Heart left ventricle (tissue), 13 donors: ENCODE results near the gene GPC6.

Experiments used
- POLR2A ChIP-seq, 2 donors: fragments of 450-650 bp; IDR thresholded peaks; one replicate each; pipeline ENCODE4 v1.6.1; 2017; ENCODE audit warnings: antibody characterized with exemption in 2 of 2, mild to moderate bottlenecking in 2 of 2, moderate library complexity in 2 of 2
- TF ChIP-seq, protein P1 (sequence below), 12 donors: fragments of 200-600 bp; sonication (generic) in 4 of 12; IDR thresholded peaks; one replicate each; pipeline versions ENCODE4 v1.5.0 to v1.8.0; 2018 to 2022; ENCODE audit warnings: antibody characterized with exemption in 12 of 12, mild to moderate bottlenecking in 5 of 12
- donor health status: ischemic (EF 13 %, LVEDD 7.1; RV severe dilation, severe dysfunction).
- donor health status: DM: no; HTN: yes; CAD: no.
- donor health status: DM: no; HTN: no; CAD: no.
- donor health status: ischemic (EF 25% LVEDD 6.9; RV normal size, moderate dysfunction).
- donor health status: ischemic (EF 25% LVEDD 5.7; RV mildly dilated, moderate dysfunction).
- donor health status: ischemic (EF 35%, LVEDD 5.7; RV mildly dilated, moderate dysfunction).
- donor health status: nonischemic (EF 11% LVEDD 7.7; RV severe dilation, severe dysfunction).
- donor health status: DM: yes; HTN: yes; CAD: no.
- donor health status: PGD.
- donor health status: ischemic (EF 29% LVEDD 5.4; RV normal size, mild dysfunction).
- donor health status: nonischemic (EF 23%, LVEDD 6.1; RV moderate dilation, normal function).

DNA sequence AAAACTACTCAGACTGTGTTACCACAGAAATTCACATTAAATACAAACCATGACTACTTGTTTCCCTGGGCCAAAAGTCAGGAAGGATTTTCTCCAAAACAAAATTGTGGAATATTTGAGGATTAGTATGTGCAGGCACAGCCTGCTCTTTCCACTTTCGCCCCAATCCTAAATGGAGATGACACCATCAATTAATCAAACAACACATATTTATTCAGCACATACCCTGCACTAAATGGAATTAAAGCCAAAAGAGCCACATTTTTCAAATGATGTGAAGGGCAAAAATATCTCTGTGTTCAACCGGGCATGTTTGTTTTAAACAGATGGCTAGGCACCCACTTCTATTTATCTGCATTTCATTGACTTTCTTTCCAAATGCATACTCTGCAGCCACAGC is 729.8 kb downstream of the GPC6 start:
- TF ChIP-seq, protein P1, sequence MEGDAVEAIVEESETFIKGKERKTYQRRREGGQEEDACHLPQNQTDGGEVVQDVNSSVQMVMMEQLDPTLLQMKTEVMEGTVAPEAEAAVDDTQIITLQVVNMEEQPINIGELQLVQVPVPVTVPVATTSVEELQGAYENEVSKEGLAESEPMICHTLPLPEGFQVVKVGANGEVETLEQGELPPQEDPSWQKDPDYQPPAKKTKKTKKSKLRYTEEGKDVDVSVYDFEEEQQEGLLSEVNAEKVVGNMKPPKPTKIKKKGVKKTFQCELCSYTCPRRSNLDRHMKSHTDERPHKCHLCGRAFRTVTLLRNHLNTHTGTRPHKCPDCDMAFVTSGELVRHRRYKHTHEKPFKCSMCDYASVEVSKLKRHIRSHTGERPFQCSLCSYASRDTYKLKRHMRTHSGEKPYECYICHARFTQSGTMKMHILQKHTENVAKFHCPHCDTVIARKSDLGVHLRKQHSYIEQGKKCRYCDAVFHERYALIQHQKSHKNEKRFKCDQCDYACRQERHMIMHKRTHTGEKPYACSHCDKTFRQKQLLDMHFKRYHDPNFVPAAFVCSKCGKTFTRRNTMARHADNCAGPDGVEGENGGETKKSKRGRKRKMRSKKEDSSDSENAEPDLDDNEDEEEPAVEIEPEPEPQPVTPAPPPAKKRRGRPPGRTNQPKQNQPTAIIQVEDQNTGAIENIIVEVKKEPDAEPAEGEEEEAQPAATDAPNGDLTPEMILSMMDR (IDR thresholded peaks at IDR 0.05), result no peak
- TF ChIP-seq POLR2A (IDR thresholded peaks at IDR 0.05), result no peak
